ENCODE data around the gene SLC9A9. TPM values are rescaled to one million over a fixed set of nuclear protein-coding genes. Genes with fewer than 3 reads are reported as not detected.

The SLC9A9 gene
- total and polyA plus RNA-seq, 8 donors: 0.28 to 5.9 (median 0.75) TPM

GRCh38 chr3:143596957-143597642 is 251.2 kb downstream of the SLC9A9 start:
- ATAC-seq: no peak
- intact Hi-C loops (cut with DNase I): no loop called here
- WGBS, 2 donors: 87 to 91% methylated on average over 18 of the region's 18 CpGs

GRCh38 chr3:143595456-143596077 is 252.7 kb downstream of the SLC9A9 start:
- Histone ChIP-seq H3K36me3 (no peaks in the 10 kb centered on the region), H3K4me3 (no peak overlapping the region), H3K9me3 (no peaks in the 10 kb centered on the region), H3K4me1 (peaks cover 7 to 15% (median 10%) of the 10 kb centered on the region in 3 donors), H3K27ac (no peak overlapping the region), H3K27me3 (no peaks in the 10 kb centered on the region)
- FAIRE-seq: no peak
- DNase-seq: no peak
- no peak for ATAC-seq
- TF ChIP-seq, protein P1, sequence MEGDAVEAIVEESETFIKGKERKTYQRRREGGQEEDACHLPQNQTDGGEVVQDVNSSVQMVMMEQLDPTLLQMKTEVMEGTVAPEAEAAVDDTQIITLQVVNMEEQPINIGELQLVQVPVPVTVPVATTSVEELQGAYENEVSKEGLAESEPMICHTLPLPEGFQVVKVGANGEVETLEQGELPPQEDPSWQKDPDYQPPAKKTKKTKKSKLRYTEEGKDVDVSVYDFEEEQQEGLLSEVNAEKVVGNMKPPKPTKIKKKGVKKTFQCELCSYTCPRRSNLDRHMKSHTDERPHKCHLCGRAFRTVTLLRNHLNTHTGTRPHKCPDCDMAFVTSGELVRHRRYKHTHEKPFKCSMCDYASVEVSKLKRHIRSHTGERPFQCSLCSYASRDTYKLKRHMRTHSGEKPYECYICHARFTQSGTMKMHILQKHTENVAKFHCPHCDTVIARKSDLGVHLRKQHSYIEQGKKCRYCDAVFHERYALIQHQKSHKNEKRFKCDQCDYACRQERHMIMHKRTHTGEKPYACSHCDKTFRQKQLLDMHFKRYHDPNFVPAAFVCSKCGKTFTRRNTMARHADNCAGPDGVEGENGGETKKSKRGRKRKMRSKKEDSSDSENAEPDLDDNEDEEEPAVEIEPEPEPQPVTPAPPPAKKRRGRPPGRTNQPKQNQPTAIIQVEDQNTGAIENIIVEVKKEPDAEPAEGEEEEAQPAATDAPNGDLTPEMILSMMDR (IDR thresholded peaks at IDR 0.05): no peak
- 90 to 92% methylated on average over 3 of the region's 3 CpGs for WGBS, 2 donors
- intact Hi-C loops (cut with DNase I): no loop called here

More at GRCh38 chr3:143596957-143597642, 251.2 kb downstream of the SLC9A9 start:
- TF ChIP-seq, protein P1 (IDR thresholded peaks at IDR 0.05): no peak
- no peaks in the 10 kb centered on the region for H3K27me3 ChIP-seq
- no peak overlapping the region for H3K4me3 ChIP-seq
- no peak for FAIRE-seq
- peaks cover 7 to 15% (median 10%) of the 10 kb centered on the region in 3 donors for H3K4me1 ChIP-seq
- no peaks in the 10 kb centered on the region for H3K36me3 ChIP-seq
- H3K9me3 ChIP-seq: no peaks in the 10 kb centered on the region
- no peak overlapping the region for H3K27ac ChIP-seq
- no peak for DNase-seq

- 23 to 27% methylated on average over 3 of the region's 3 CpGs for WGBS, 2 donors
- Histone ChIP-seq H3K36me3 (no peaks in the 10 kb centered on the region), H3K4me1 (peaks cover 7 to 15% (median 10%) of the 10 kb centered on the region in 3 donors), H3K27ac (no peak overlapping the region), H3K9me3 (no peaks in the 10 kb centered on the region), H3K4me3 (no peak overlapping the region), H3K27me3 (no peaks in the 10 kb centered on the region)
- ATAC-seq (peak; percentile 84 to 95 (median 89)), FAIRE-seq (no peak), DNase-seq (peak in 3 of 6 donors; percentile 22 to 39 (median 29))
- TF ChIP-seq, protein P1 (IDR thresholded peaks at IDR 0.05): no peak
- intact Hi-C loops (cut with DNase I): no loop called here
Observed at GRCh38 chr3:143594206-143594605, 254.1 kb downstream of the SLC9A9 start.

DNA sequence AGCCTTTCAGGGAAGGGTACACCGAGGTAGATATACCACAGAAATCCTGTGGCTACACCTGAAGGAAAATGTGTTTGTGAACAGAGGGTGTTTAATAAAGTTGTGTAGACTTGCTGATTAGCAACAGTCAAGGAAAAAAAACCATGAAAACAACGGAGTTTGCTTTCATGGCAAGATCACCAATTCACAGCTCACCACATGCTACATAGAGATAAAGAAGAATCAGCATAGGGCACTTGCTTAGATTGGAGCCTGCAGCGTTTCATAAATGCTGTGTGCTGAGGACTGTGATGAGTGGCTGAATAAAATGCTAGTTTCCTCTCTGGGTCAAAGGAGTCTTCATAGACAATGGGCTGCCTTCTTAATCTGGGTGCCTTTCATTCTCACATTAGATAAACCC is 257.6 kb downstream of the SLC9A9 start:
- no peak for ATAC-seq
- no peak for DNase-seq
- TF ChIP-seq, protein P1 (IDR thresholded peaks at IDR 0.05): no peak
- WGBS, 2 donors: 64 to 66% methylated on average over 3 of the region's 3 CpGs
- Histone ChIP-seq H3K36me3 (no peaks in the 10 kb centered on the region), H3K4me1 (peaks cover 7 to 15% (median 10%) of the 10 kb centered on the region in 3 donors), H3K9me3 (no peaks in the 10 kb centered on the region), H3K27ac (no peak overlapping the region), H3K27me3 (no peaks in the 10 kb centered on the region), H3K4me3 (no peak overlapping the region)
- no peak for FAIRE-seq
- intact Hi-C loops (cut with DNase I): no loop called here

- WGBS, 2 donors: 41 to 47% methylated on average over 2 of the region's 2 CpGs
- Histone ChIP-seq H3K36me3 (no peaks in the 10 kb centered on the region), H3K9me3 (no peaks in the 10 kb centered on the region), H3K4me1 (no peaks in the 10 kb centered on the region), H3K27ac (peak overlapping the region in 1 of 4 donors; percentile 32), H3K4me3 (no peak overlapping the region), H3K27me3 (no peaks in the 10 kb centered on the region)
- ATAC-seq (peak; percentile 46 to 90 (median 82)), FAIRE-seq (no peak), DNase-seq (peak in 4 of 6 donors; percentile 20 to 59 (median 41))
- intact Hi-C loops (cut with DNase I): no loop called here
- TF ChIP-seq, protein P1 (IDR thresholded peaks at IDR 0.05): no peak
Observed at GRCh38 chr3:143586576-143586975, 261.7 kb downstream of the SLC9A9 start.
